Measurements from ENCODE around the gene SPRR3.

Gene SPRR3

GRCh38 chr1:153001382-153001781 lies at the start of gene SPRR3:
Gene SPRR3, plus strand, starts transcription at chr1:153001749. Its CDS starts 1,272 bp downstream, at chr1:153003021.
- no peak for DNase-seq (ENCODE audit: low read depth in 2 of 2)

- DNase-seq (ENCODE audit: low read depth in 2 of 2): no peak
These were observed 47.8 kb upstream of the SPRR3 start for GRCh38 chr1:152953761-152954160.

- DNase-seq (ENCODE audit: low read depth in 2 of 2): no peak
These were observed 47.1 kb upstream of the SPRR3 start for GRCh38 chr1:152954436-152954835.

- DNase-seq (ENCODE audit: low read depth in 2 of 2): no peak
These were observed 44.0 kb upstream of the SPRR3 start for GRCh38 chr1:152957561-152957960.

GRCh38 chr1:152959273-152959672 lies 42.3 kb upstream of the SPRR3 start:
- no peak for DNase-seq (ENCODE audit: low read depth in 2 of 2)

- no peak for DNase-seq (ENCODE audit: low read depth in 2 of 2)
These were observed 41.6 kb upstream of the SPRR3 start for GRCh38 chr1:152959801-152960451.

- DNase-seq (ENCODE audit: low read depth in 2 of 2): no peak
These were observed 41.0 kb upstream of the SPRR3 start for GRCh38 chr1:152960452-152961044.

GRCh38 chr1:152961226-152961891 lies 40.2 kb upstream of the SPRR3 start:
- no peak for DNase-seq (ENCODE audit: low read depth in 2 of 2)

GRCh38 chr1:152962876-152963415 lies 38.6 kb upstream of the SPRR3 start:
- no peak for DNase-seq (ENCODE audit: low read depth in 2 of 2)

GRCh38 chr1:152964536-152964935 lies 37.0 kb upstream of the SPRR3 start:
- no peak for DNase-seq (ENCODE audit: low read depth in 2 of 2)

GRCh38 chr1:152965853-152966252 lies 35.7 kb upstream of the SPRR3 start:
- DNase-seq (ENCODE audit: low read depth in 2 of 2): no peak

GRCh38 chr1:152967201-152967600 lies 34.3 kb upstream of the SPRR3 start:
- DNase-seq (ENCODE audit: low read depth in 2 of 2): no peak

GRCh38 chr1:152968248-152968647 lies 33.3 kb upstream of the SPRR3 start:
- DNase-seq (ENCODE audit: low read depth in 2 of 2): no peak

GRCh38 chr1:152969036-152969435 lies 32.5 kb upstream of the SPRR3 start:
- no peak for DNase-seq (ENCODE audit: low read depth in 2 of 2)

- DNase-seq (ENCODE audit: low read depth in 2 of 2): no peak
These were observed 31.1 kb upstream of the SPRR3 start, which contains the start of gene SPRR4 for GRCh38 chr1:152970495-152970894. Gene SPRR4, plus strand, starts transcription at chr1:152970648. Its CDS starts 1,243 bp downstream, at chr1:152971891.

GRCh38 chr1:152972196-152972886 lies 29.2 kb upstream of the SPRR3 start:
- no peak for DNase-seq (ENCODE audit: low read depth in 2 of 2)

- no peak for DNase-seq (ENCODE audit: low read depth in 2 of 2)
These were observed 24.9 kb upstream of the SPRR3 start for GRCh38 chr1:152976688-152977087.

GRCh38 chr1:152977614-152978013 lies 23.9 kb upstream of the SPRR3 start:
- DNase-seq (ENCODE audit: low read depth in 2 of 2): no peak

GRCh38 chr1:152980676-152981075 lies 20.9 kb upstream of the SPRR3 start:
- no peak for DNase-seq (ENCODE audit: low read depth in 2 of 2)

- no peak for DNase-seq (ENCODE audit: low read depth in 2 of 2)
These were observed 20.2 kb upstream of the SPRR3 start for GRCh38 chr1:152981146-152981871.

GRCh38 chr1:152982076-152982475 lies 19.5 kb upstream of the SPRR3 start:
- no peak for DNase-seq (ENCODE audit: low read depth in 2 of 2)

Data from stimulated activated CD8-positive, alpha-beta memory T cell treated with anti-CD3 and anti-CD28 coated beads, Interleukin-2, amount 100 ng/mL, for 1 hour (primary cell).